ENCODE results near the gene MRGPRX3. TPM values are rescaled to one million over a fixed set of nuclear protein-coding genes. Genes with fewer than 3 reads are reported as not detected.

The MRGPRX3 gene
- total and polyA plus RNA-seq, 2 of the 4 experiments (the other 2 are of a cell fraction), result not detected

- 87% methylated on average over 12 of the region's 29 CpGs; no CpG with 5 or more reads in 1 of the 2 experiments for WGBS, 2 experiments (ENCODE audit: extremely low coverage in 2 of 2, insufficient read length in 1 of 2)
- Histone ChIP-seq H2AK9ac (replicated peaks; ENCODE audit: low read depth, low read length, poor library complexity) (no peak overlapping the region), H2AK5ac (ENCODE audit: low read depth, low read length) (no peak overlapping the region), H2AFZ (replicated peaks; ENCODE audit: low read length, poor library complexity) (no peak overlapping the region), H4K20me1 (ENCODE audit: insufficient read depth, low read length) (no peaks in the 10 kb centered on the region), H3K4me1 (ENCODE audit: control insufficient read depth, insufficient read depth, low read length) (no peaks in the 10 kb centered on the region), H3K23ac (ENCODE audit: low read depth, low read length) (no peak overlapping the region), H4K5ac (ENCODE audit: low read depth, low read length) (no peak overlapping the region), H3K14ac (replicated peaks; ENCODE audit: low read depth, low read length) (no peak overlapping the region), H3K27ac (ENCODE audit: insufficient read depth, low read length) (no peak overlapping the region), H3K18ac (ENCODE audit: low read depth, low read length) (no peak overlapping the region), H2BK120ac (ENCODE audit: low read depth, low read length) (no peak overlapping the region), H4K91ac (ENCODE audit: insufficient read depth, low read depth, low read length) (no peak overlapping the region), H3K56ac (ENCODE audit: extremely low read depth, insufficient read depth, low read length) (no peak overlapping the region), H3K9me3 (ENCODE audit: control insufficient read depth, insufficient read depth, low read length) (no peaks in the 10 kb centered on the region), H3K79me1 (ENCODE audit: low read depth in 1 of 2, low read length in 2 of 2) (no peaks in the 10 kb centered on the region), H2BK15ac (ENCODE audit: low read depth, low read length) (no peak overlapping the region), H3K4me2 (ENCODE audit: low read depth, low read length) (no peak overlapping the region), H4K8ac (ENCODE audit: low read depth in 2 of 2, low read length in 2 of 2) (no peak overlapping the region), H3K27me3 (ENCODE audit: control insufficient read depth, insufficient read depth, low read length) (no peaks in the 10 kb centered on the region; the same call in 1 of the 2 replicates), H3K9ac (ENCODE audit: low read depth, low read length) (no peak overlapping the region), H2BK5ac (ENCODE audit: low read depth, low read length, poor library complexity, severe bottlenecking) (no peak overlapping the region), H3K36me3 (ENCODE audit: control insufficient read depth, insufficient read depth, low read length) (no peaks in the 10 kb centered on the region), H3K9me1 (ENCODE audit: insufficient read depth, low read length) (no peaks in the 10 kb centered on the region), H2BK20ac (ENCODE audit: low read depth, low read length) (no peak overlapping the region), H3K4me3 (ENCODE audit: insufficient read depth, low read depth, low read length) (no peak overlapping the region), H3K4ac (ENCODE audit: low read depth, low read length) (no peak overlapping the region)
- intact Hi-C loops (cut with micrococcal nuclease), result no loop called here
- dilution Hi-C loops (cut with HindIII; ENCODE audit: low sequenced_read_pairs, unreplicated experiment), result no loop called here
- BruUV-seq (replicated peaks), result no TSS peak
- ATAC-seq (ENCODE audit: low read depth) (no peak), DNase-seq (no peak)
- POLR2A ChIA-PET (ENCODE audit: unreplicated experiment), result no interaction called here
- in situ Hi-C loops (cut with MboI; ENCODE audit: low sequenced_read_pairs), result no loop called here
- TF ChIP-seq RCOR1 (IDR thresholded peaks at IDR 0.05; ENCODE audit: insufficient replicate concordance, low read length) (no peak), CTCF (conservative IDR thresholded peaks at IDR 0.05; ENCODE audit: low read depth, low read length) (no peak), MAZ (IDR thresholded peaks at IDR 0.05; ENCODE audit: borderline replicate concordance, low read depth, low read length) (no peak), BHLHE40 (IDR thresholded peaks at IDR 0.05; ENCODE audit: low read depth, low read length) (no peak), RAD21 (IDR thresholded peaks at IDR 0.05; ENCODE audit: low read length) (no peak), FOS (IDR thresholded peaks at IDR 0.05; ENCODE audit: low read depth, low read length) (no peak)
- CTCF ChIA-PET, result no interaction called here
These were observed 4.9 kb downstream of the MRGPRX3 start for GRCh38 chr11:18137186-18137800.

Data from IMR-90 (cell line).